Parathyroid adenoma (tissue), 2 donors: ENCODE data around the gene BOLA3.

Source experiments
- H2AFZ ChIP-seq: fragments of 300-600 bp; sonication (generic); one replicate; pipeline ENCODE4 v1.7.0; 2017; ENCODE audit warnings: antibody characterized with exemption, mild to moderate bottlenecking
- H3K27ac ChIP-seq: fragments of 300-600 bp; sonication (generic); one replicate; pipeline ENCODE4 v1.7.0; 2017
- H3K27me3 ChIP-seq: fragments of 300-600 bp; sonication (generic); one replicate; pipeline ENCODE4 v1.7.0; 2017; ENCODE audit warnings: low read length; ENCODE audit not compliant: control insufficient read depth, insufficient read depth
- H3K36me3 ChIP-seq: fragments of 300-600 bp; sonication (generic); one replicate; pipeline ENCODE4 v1.7.0; 2017; ENCODE audit warnings: low read length; ENCODE audit not compliant: control insufficient read depth, insufficient read depth
- H3K4me1 ChIP-seq: fragments of 300-600 bp; sonication (generic); one replicate; pipeline ENCODE4 v1.7.0; 2017; ENCODE audit warnings: control low read depth
- H3K4me2 ChIP-seq: fragments of 300-600 bp; sonication (generic); one replicate; pipeline ENCODE4 v1.7.0; 2017; ENCODE audit warnings: low read length
- H3K4me3 ChIP-seq: fragments of 300-600 bp; sonication (generic); one replicate; pipeline ENCODE4 v1.7.0; 2017; ENCODE audit warnings: low read depth, low read length
- H3K79me2 ChIP-seq: fragments of 300-600 bp; sonication (generic); one replicate; pipeline ENCODE4 v1.7.0; 2017; ENCODE audit warnings: control low read depth
- H3K9ac ChIP-seq: fragments of 300-600 bp; sonication (generic); one replicate; pipeline ENCODE4 v1.7.0; 2017; ENCODE audit warnings: mild to moderate bottlenecking
- H3K9me3 ChIP-seq: fragments of 300-600 bp; sonication (generic); one replicate; pipeline ENCODE4 v1.7.0; 2017; ENCODE audit warnings: low read length; ENCODE audit not compliant: control insufficient read depth
- CTCF ChIP-seq: fragments of 300-600 bp; sonication (generic); IDR thresholded peaks from one replicate; pipeline ENCODE4 v1.7.0; 2017; ENCODE audit warnings: antibody characterized with exemption, mild to moderate bottlenecking
- donor health status: primary hyperparathyroidism.

The BOLA3 gene

DNA sequence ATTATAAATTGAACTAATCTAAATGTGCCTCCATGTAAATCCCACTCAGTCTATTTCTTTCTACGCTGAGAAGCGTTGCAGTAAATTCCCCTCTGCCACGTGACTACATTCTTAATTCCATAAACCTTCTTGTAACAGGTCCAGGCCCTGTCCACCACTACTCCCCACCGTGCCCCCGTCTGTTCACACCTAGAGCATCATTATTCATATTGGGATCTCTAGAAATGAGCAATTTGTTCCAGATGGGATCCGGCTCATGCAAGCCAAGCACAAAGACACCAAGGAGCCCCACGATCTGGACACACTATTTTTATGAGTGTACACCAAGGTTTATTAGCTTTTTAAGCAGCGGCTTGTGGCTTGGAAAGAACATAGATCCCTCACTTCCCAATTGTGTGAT is 38.2 kb downstream of the BOLA3 start:
- H3K27ac ChIP-seq, result no peak overlapping the region
- no peaks in the 10 kb centered on the region for H3K36me3 ChIP-seq
- H3K27me3 ChIP-seq, result no peaks in the 10 kb centered on the region
- no peak overlapping the region for H3K4me2 ChIP-seq
- H3K4me1 ChIP-seq, result no peaks in the 10 kb centered on the region
- no peak for TF ChIP-seq CTCF
- no peak overlapping the region for H2AFZ ChIP-seq
- no peak overlapping the region for H3K9ac ChIP-seq
- H3K9me3 ChIP-seq, result no peaks in the 10 kb centered on the region
- H3K79me2 ChIP-seq, result no peaks in the 10 kb centered on the region
- no peak overlapping the region for H3K4me3 ChIP-seq

DNA sequence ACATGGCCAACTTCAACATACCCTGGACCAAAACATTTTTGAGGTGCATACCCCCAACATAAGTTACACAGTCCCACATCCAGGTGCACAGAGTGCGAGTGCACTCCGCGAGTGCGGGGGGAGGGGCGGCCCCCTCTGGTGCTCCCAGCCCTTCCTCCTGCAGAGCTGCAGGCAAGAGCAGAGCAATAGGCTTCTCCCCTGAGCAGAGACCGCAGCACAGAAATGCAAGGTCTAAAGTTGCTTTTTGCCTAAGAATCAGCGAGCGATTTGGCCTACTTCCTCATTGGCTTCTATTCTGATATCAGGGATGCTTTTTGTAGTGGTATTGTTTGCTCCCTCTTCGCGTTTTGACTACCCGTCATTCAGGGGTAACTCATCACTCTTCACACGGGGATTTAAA is 40.6 kb downstream of the BOLA3 start:
- no peaks in the 10 kb centered on the region for H3K27me3 ChIP-seq
- H2AFZ ChIP-seq, result no peak overlapping the region
- no peak for TF ChIP-seq CTCF
- H3K27ac ChIP-seq, result no peak overlapping the region
- no peaks in the 10 kb centered on the region for H3K79me2 ChIP-seq
- H3K9ac ChIP-seq, result no peak overlapping the region
- H3K4me3 ChIP-seq, result no peak overlapping the region
- no peaks in the 10 kb centered on the region for H3K36me3 ChIP-seq
- no peaks in the 10 kb centered on the region for H3K4me1 ChIP-seq
- H3K9me3 ChIP-seq, result no peaks in the 10 kb centered on the region
- no peak overlapping the region for H3K4me2 ChIP-seq

DNA sequence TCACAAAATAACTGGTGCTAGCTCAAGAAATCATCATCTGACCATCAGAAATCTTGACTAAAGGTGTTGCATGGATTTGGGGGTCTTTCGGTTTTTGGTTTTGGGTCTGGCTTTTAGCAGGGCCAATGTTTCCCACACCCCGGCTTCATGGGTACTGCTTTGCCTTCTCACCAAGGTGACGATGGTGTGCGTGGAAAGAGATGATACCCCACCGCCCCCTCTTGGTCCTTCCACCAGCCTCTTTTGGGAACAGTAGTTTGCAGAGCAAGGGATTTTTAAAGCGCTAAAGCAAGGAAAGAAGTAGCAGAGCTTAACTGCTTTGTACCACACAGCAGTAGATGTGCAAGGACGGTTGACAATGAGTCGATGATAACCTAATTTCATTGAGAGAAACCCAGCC is 42.3 kb downstream of the BOLA3 start:
- Histone ChIP-seq H2AFZ (no peak overlapping the region), H3K36me3 (no peaks in the 10 kb centered on the region), H3K4me1 (no peaks in the 10 kb centered on the region), H3K79me2 (no peaks in the 10 kb centered on the region), H3K27ac (no peak overlapping the region), H3K27me3 (no peaks in the 10 kb centered on the region), H3K9ac (no peak overlapping the region), H3K4me3 (no peak overlapping the region), H3K9me3 (no peaks in the 10 kb centered on the region), H3K4me2 (no peak overlapping the region)
- TF ChIP-seq CTCF, result no peak

- H3K4me2 ChIP-seq, result no peak overlapping the region
- TF ChIP-seq CTCF, result no peak
- no peak overlapping the region for H3K27ac ChIP-seq
- H2AFZ ChIP-seq, result no peak overlapping the region
- no peaks in the 10 kb centered on the region for H3K9me3 ChIP-seq
- no peak overlapping the region for H3K9ac ChIP-seq
- no peaks in the 10 kb centered on the region for H3K4me1 ChIP-seq
- no peaks in the 10 kb centered on the region for H3K79me2 ChIP-seq
- H3K36me3 ChIP-seq, result no peaks in the 10 kb centered on the region
- no peak overlapping the region for H3K4me3 ChIP-seq
- H3K27me3 ChIP-seq, result no peaks in the 10 kb centered on the region
These were observed 42.9 kb downstream of the BOLA3 start for GRCh38 chr2:74104839-74105238.

DNA sequence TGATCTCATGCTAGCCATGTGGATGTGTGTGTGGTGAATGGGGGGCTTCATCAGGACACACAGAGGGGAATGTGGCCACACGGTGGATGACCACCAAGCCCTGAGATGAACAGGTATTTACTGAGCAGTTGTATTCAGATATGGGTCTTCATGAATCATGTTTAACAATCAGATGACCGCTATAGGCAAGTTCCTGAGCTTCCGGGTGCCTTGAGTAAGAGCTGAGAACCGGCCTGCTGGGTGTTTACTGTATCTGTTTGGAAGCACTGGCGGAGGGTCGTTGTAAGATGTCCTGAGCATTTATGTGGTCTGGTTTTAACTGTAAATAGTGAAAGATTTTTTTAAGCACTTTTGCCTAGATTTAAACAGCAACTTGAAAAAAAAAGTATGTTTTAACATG is 43.9 kb downstream of the BOLA3 start:
- no peaks in the 10 kb centered on the region for H3K27me3 ChIP-seq
- TF ChIP-seq CTCF, result no peak

More for the DNA sequence above, 43.9 kb downstream of the BOLA3 start:
- H3K9me3 ChIP-seq, result no peaks in the 10 kb centered on the region
- no peak overlapping the region for H2AFZ ChIP-seq
- H3K9ac ChIP-seq, result no peak overlapping the region
- H3K4me1 ChIP-seq, result no peaks in the 10 kb centered on the region
- no peak overlapping the region for H3K27ac ChIP-seq
- no peak overlapping the region for H3K4me2 ChIP-seq
- H3K79me2 ChIP-seq, result no peaks in the 10 kb centered on the region
- H3K36me3 ChIP-seq, result no peaks in the 10 kb centered on the region
- H3K4me3 ChIP-seq, result no peak overlapping the region
